Measurements from ENCODE around the gene LRRC32. TPM values are rescaled to one million over a fixed set of nuclear protein-coding genes. Genes with fewer than 3 reads are reported as not detected.
"Not testable (repeated sequence)": the region's sequence is repeated elsewhere in the genome, so short reads cannot be mapped to it uniquely, and the experiment has no call there.

The LRRC32 gene
- total RNA-seq, 1 donor from 2014 or later: 24.4 TPM

DNA sequence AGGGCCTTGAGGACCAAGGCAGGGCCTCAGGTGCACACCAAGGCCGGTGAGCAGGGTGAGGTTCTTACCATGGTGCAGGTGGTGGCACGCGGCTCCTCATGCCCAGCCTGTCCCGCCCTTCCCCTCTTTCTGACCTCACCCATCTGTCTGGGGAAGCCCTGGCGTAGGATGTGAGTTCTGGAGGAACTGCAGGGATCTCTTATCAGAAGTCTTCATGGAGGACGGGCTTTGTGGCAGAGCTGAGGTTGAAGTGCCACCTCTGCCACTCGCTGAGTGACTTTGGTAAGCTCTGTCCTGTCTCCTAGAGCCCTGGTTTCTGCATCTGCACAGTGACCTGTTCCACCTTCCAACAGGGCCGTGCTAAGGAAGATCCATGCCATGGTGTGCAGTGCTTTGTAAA lies 49.1 kb downstream of the LRRC32 start:
- no peak for TF ChIP-seq EZH2 (IDR thresholded peaks at IDR 0.05; ENCODE audit: insufficient read depth, low read length)
- TF ChIP-seq, protein P1, sequence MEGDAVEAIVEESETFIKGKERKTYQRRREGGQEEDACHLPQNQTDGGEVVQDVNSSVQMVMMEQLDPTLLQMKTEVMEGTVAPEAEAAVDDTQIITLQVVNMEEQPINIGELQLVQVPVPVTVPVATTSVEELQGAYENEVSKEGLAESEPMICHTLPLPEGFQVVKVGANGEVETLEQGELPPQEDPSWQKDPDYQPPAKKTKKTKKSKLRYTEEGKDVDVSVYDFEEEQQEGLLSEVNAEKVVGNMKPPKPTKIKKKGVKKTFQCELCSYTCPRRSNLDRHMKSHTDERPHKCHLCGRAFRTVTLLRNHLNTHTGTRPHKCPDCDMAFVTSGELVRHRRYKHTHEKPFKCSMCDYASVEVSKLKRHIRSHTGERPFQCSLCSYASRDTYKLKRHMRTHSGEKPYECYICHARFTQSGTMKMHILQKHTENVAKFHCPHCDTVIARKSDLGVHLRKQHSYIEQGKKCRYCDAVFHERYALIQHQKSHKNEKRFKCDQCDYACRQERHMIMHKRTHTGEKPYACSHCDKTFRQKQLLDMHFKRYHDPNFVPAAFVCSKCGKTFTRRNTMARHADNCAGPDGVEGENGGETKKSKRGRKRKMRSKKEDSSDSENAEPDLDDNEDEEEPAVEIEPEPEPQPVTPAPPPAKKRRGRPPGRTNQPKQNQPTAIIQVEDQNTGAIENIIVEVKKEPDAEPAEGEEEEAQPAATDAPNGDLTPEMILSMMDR (IDR thresholded peaks at IDR 0.05; ENCODE audit: insufficient read depth, low read depth, low read length): no peak
- H3K27ac Mint-ChIP-seq (ENCODE audit: unreplicated experiment): no peak overlapping the region
- Histone ChIP-seq H3K9me3 (ENCODE audit: insufficient read depth, low read depth, low read length) (no peaks in the 10 kb centered on the region), H3K79me2 (ENCODE audit: insufficient read depth, low read length) (no peaks in the 10 kb centered on the region), H4K20me1 (ENCODE audit: insufficient read depth, low read length) (no peaks in the 10 kb centered on the region), H3K4me3 (ENCODE audit: insufficient read depth, low read depth, low read length) (no peak overlapping the region), H3K36me3 (ENCODE audit: insufficient read depth, low read length) (no peaks in the 10 kb centered on the region), H3K9ac (ENCODE audit: low read length) (no peak overlapping the region), H3K4me2 (ENCODE audit: low read length) (peak overlapping the region; percentile 2), H3K27me3 (ENCODE audit: insufficient read depth, low read length) (no peaks in the 10 kb centered on the region), H2AFZ (ENCODE audit: low read depth, low read length) (no peak overlapping the region), H3K27ac (ENCODE audit: low read depth, low read length) (no peak overlapping the region), H3K4me1 (ENCODE audit: insufficient read depth, low read length) (peaks cover 27% of the 10 kb centered on the region)
- peaks cover 4% of the 10 kb centered on the region for H3K36me3 Mint-ChIP-seq (ENCODE audit: low read depth, unreplicated experiment)
- peaks cover 3% of the 10 kb centered on the region for H3K27me3 Mint-ChIP-seq (ENCODE audit: low read depth, unreplicated experiment)
- DNase-seq (ENCODE audit: low read depth): no peak
- peaks cover 20% of the 10 kb centered on the region for H3K9me3 Mint-ChIP-seq (ENCODE audit: unreplicated experiment)
- FAIRE-seq: no peak
- H3K4me1 Mint-ChIP-seq (ENCODE audit: low read depth, unreplicated experiment): peaks cover 14% of the 10 kb centered on the region
- H3K4me3 Mint-ChIP-seq (ENCODE audit: unreplicated experiment): no peak overlapping the region

DNA sequence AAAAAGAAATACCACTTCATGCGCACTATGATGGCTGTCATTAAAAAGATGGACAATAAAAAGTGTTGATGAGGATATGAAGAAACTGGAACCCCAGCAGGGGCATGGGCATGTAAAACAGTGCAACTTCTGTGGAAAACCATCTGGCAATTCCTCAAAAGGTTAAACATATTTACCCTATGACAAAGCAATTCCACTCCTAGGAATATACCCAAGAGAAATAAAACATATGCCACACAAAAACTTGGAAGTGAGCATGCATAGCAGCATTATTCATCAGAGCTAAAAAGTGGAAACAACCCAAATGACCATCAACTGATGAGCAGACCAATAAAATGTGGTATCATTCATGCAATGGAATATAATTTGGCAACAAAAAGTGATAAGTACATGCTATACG lies 50.1 kb downstream of the LRRC32 start:
- no peaks in the 10 kb centered on the region for H4K20me1 ChIP-seq (ENCODE audit: insufficient read depth, low read length)
- no peak overlapping the region for H3K27ac Mint-ChIP-seq (ENCODE audit: unreplicated experiment)
- H3K4me3 ChIP-seq (ENCODE audit: insufficient read depth, low read depth, low read length): no peak overlapping the region
- H3K4me1 Mint-ChIP-seq (ENCODE audit: low read depth, unreplicated experiment): peaks cover 16% of the 10 kb centered on the region
- peak; percentile 93 for DNase-seq (ENCODE audit: low read depth)
- H3K36me3 ChIP-seq (ENCODE audit: insufficient read depth, low read length): no peaks in the 10 kb centered on the region
- H3K9me3 Mint-ChIP-seq (ENCODE audit: unreplicated experiment): peaks cover 15% of the 10 kb centered on the region
- no peak for TF ChIP-seq EZH2 (IDR thresholded peaks at IDR 0.05; ENCODE audit: insufficient read depth, low read length)
- TF ChIP-seq, protein P1 (IDR thresholded peaks at IDR 0.05; ENCODE audit: insufficient read depth, low read depth, low read length): no peak
- H3K27me3 Mint-ChIP-seq (ENCODE audit: low read depth, unreplicated experiment): peaks cover 11% of the 10 kb centered on the region
- no peaks in the 10 kb centered on the region for H3K79me2 ChIP-seq (ENCODE audit: insufficient read depth, low read length)
- H3K27ac ChIP-seq (ENCODE audit: low read depth, low read length): no peak overlapping the region
- FAIRE-seq: peak; percentile 98
- no peak overlapping the region for H2AFZ ChIP-seq (ENCODE audit: low read depth, low read length)
- H3K9ac ChIP-seq (ENCODE audit: low read length): no peak overlapping the region
- no peak overlapping the region for H3K4me3 Mint-ChIP-seq (ENCODE audit: unreplicated experiment)
- H3K36me3 Mint-ChIP-seq (ENCODE audit: low read depth, unreplicated experiment): peaks cover 3% of the 10 kb centered on the region
- H3K27me3 ChIP-seq (ENCODE audit: insufficient read depth, low read length): no peaks in the 10 kb centered on the region
- H3K4me2 ChIP-seq (ENCODE audit: low read length): no peak overlapping the region
- H3K9me3 ChIP-seq (ENCODE audit: insufficient read depth, low read depth, low read length): no peaks in the 10 kb centered on the region
- peaks cover 33% of the 10 kb centered on the region for H3K4me1 ChIP-seq (ENCODE audit: insufficient read depth, low read length)

DNA sequence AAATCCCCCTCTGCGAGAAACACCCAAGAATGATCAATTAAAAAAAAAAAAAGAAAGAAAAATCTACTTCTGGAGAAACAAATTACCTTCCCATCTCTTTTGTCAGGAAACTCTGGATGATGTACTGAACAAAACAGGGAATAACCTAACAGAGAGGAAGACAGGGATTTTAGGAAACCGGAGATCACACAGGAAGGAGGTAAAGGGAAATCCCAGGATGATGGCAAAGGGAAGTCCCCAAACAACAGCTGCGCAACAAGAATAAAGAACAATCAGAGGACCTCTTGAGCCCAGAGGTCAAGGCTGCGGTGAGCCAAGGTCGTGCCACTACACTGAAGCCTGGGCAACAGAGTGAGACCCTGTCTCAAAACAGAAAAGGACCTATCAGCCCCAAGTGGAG lies 50.7 kb downstream of the LRRC32 start:
- FAIRE-seq: not testable (repeated sequence)

More for the DNA sequence above, 50.7 kb downstream of the LRRC32 start:
- not testable (repeated sequence) for H3K4me3 ChIP-seq (ENCODE audit: insufficient read depth, low read depth, low read length); H3K36me3 ChIP-seq (ENCODE audit: insufficient read depth, low read length); H4K20me1 ChIP-seq (ENCODE audit: insufficient read depth, low read length); H3K79me2 ChIP-seq (ENCODE audit: insufficient read depth, low read length); H3K4me3 Mint-ChIP-seq (ENCODE audit: unreplicated experiment); H3K27ac Mint-ChIP-seq (ENCODE audit: unreplicated experiment); H3K36me3 Mint-ChIP-seq (ENCODE audit: low read depth, unreplicated experiment); H3K9me3 ChIP-seq (ENCODE audit: insufficient read depth, low read depth, low read length); H3K9ac ChIP-seq (ENCODE audit: low read length); H2AFZ ChIP-seq (ENCODE audit: low read depth, low read length); H3K27me3 ChIP-seq (ENCODE audit: insufficient read depth, low read length); H3K27ac ChIP-seq (ENCODE audit: low read depth, low read length); H3K4me2 ChIP-seq (ENCODE audit: low read length); DNase-seq (ENCODE audit: low read depth)
- peaks cover 33% of the 10 kb centered on the region for H3K4me1 ChIP-seq (ENCODE audit: insufficient read depth, low read length)
- peaks cover 16% of the 10 kb centered on the region for H3K4me1 Mint-ChIP-seq (ENCODE audit: low read depth, unreplicated experiment)
- peaks cover 15% of the 10 kb centered on the region for H3K27me3 Mint-ChIP-seq (ENCODE audit: low read depth, unreplicated experiment)
- peaks cover 11% of the 10 kb centered on the region for H3K9me3 Mint-ChIP-seq (ENCODE audit: unreplicated experiment)

Data from astrocyte (in vitro differentiated cells and primary cell).